ENCODE results near the gene AHCTF1.

Gene AHCTF1

GRCh38 chr1:246795906-246796694, 135.6 kb downstream of the AHCTF1 start:
- DNase-seq = no peak

GRCh38 chr1:246794828-246795671, 136.7 kb downstream of the AHCTF1 start:
- no peak for DNase-seq

GRCh38 chr1:246794048-246794827, 137.5 kb downstream of the AHCTF1 start:
- DNase-seq = no peak

- DNase-seq = no peak
Measured at GRCh38 chr1:246793356-246793896, 138.3 kb downstream of the AHCTF1 start.

- DNase-seq = no peak
Measured at GRCh38 chr1:246792603-246793002, 139.1 kb downstream of the AHCTF1 start.

- no peak for DNase-seq
Measured at GRCh38 chr1:246791303-246791918, 140.3 kb downstream of the AHCTF1 start.

- no peak for DNase-seq
Measured at GRCh38 chr1:246790833-246791232, 140.9 kb downstream of the AHCTF1 start.

- no peak for DNase-seq
Measured at GRCh38 chr1:246790364-246790763, 141.4 kb downstream of the AHCTF1 start.

- no peak for DNase-seq
Measured at GRCh38 chr1:246789454-246790339, 142.1 kb downstream of the AHCTF1 start.
